Non-pigmented ciliary epithelial cell (primary cell): ENCODE data around the gene KXD1.
"Not testable (repeated sequence)": the region's sequence is repeated elsewhere in the genome, so short reads cannot be mapped to it uniquely, and the experiment has no call there.

Experiments
- DNase-seq: peaks from one replicate; pipeline ENCODE4 v3.0.0-alpha.2; 2010; ENCODE audit warnings: low read depth

Gene KXD1, protein sequence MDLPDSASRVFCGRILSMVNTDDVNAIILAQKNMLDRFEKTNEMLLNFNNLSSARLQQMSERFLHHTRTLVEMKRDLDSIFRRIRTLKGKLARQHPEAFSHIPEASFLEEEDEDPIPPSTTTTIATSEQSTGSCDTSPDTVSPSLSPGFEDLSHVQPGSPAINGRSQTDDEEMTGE

GRCh38 chr19:18557411-18558201, at the start of gene KXD1:
TSS of gene KXD1 (plus strand) at chr19:18557870. CDS start at chr19:18562057, 4,187 bp downstream.
- peak; percentile 95 for DNase-seq

DNA sequence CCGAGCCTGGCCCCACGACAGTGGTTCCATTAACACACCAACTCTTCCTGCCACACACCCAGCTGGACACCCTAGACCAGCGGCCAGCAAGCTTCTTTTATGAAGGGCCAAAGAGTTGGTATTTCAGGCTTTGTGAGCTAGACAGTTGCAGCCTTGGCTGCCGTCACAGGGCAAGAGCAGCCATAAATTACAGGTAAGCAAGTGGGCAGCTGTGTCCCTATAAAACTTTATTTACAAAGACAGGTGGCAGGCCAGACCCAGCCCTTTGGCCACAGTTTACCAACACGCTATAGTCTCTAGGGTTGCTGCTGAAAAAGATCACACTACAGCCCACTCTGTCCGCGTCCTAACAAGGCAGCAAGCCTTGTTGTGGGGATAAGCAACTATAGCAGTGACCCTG, 49.1 kb upstream of the KXD1 start:
- no peak for DNase-seq

DNA sequence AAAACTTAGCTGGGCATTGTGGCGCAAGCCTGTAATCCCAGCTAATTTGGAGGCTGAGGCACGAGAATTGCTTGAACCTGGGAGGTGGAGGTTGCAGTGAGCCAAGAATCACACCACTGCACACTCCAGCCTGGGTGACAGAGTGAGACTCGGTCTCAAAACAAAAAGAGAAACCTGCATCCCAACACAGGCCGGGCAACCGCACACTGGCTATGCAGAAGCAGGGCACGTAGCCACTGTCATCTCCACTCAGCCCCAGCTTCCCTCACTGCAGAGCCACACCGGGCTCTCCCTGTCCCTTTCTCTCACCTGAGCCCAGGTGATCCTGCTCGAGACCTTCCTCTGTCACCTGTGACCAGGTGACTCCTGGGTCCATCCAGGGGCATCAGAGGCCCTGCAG, 47.5 kb upstream of the KXD1 start:
- DNase-seq: no peak

GRCh38 chr19:18513868-18514267, 43.8 kb upstream of the KXD1 start:
- no peak for DNase-seq

DNA sequence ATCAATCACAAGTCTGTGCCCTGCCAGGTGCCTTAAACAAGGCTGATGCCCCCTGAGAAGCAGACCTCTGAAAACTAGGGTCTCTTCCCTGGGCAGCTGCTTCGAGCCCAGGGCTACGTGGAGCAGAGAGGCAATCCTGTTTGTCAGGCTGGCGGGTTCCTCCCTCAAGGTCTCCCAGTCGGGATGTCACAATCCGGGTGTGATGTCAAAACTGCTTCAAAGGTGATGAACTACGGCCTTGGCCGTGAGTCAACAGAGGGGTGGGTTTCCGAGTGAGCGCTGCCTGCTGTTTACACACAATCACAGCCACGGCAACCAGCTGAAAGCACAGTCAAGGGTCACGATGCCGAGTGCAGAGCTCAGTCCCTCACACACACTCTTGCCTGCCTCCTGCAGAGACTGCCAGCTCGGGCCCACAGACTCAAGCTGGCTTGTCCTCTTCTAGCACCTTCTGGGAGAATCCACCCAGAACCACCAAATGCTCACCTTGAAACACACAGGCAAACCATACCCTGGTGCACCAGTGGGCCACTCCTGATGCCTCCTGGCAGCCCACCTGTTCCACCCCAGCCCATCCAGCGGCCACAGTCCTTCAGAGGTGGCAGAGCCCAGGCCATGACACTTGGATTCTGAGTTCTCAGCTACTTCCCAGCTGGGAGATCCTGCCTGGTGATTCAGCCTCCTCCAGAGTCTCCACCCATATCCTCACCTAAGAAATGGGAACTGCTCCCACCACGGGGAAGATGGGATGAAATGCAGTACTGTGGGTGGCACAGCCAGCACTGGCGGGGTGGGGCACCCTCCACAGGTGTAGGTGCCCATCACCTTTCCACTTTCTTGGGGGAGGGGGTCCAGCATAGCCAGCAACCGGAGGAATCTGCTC, 42.6 kb upstream of the KXD1 start:
- no peak for DNase-seq

GRCh38 chr19:18515959-18516358, 41.7 kb upstream of the KXD1 start:
- DNase-seq: no peak

- no peak for DNase-seq
These were observed 40.1 kb upstream of the KXD1 start for GRCh38 chr19:18517606-18518005.

GRCh38 chr19:18518639-18519038, 39.0 kb upstream of the KXD1 start:
- DNase-seq: no peak

DNA sequence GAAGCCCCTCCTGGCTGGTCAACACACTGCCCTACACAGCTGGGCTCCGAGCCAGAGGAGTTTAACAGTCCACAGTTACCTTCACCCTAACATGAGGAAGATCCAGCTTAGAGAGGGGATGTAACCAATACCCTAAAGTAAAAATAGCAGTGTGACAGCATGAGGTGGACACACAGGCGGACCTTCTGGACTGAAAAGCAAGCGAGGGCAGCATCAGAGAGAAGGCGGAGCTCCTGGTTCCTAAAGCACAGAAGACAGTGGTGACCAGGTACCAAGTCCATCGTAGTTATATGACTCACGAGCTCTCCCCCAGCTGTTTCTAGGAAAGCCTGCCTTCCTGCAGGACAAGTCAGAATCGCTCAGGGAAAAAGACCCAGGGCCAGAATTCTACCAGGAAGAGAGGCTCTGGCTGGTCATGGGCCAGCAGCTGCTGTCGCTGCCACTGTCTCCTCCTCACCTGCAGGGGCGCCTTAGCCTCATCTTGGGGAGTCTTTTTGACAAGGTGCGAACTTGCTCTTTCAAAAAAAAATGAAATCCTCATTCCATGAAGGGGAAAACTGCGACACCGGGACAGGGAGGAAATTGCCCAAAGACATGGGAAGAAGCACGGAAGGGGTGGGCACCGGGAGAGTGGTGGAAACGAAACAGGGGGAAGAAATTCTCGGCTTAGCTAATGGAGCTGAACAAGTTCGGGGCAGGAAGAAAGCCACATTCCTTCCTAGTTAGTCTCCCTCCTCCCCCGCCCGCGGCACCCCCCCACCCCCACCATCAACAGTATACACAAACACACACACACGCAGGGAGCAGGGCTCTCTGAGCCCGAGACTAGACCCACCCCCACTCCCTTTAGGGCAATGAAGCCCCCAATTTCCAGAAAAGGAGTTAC, 37.5 kb upstream of the KXD1 start:
- no peak for DNase-seq

- DNase-seq: no peak
These were observed 36.6 kb upstream of the KXD1 start for GRCh38 chr19:18520848-18521691.

DNA sequence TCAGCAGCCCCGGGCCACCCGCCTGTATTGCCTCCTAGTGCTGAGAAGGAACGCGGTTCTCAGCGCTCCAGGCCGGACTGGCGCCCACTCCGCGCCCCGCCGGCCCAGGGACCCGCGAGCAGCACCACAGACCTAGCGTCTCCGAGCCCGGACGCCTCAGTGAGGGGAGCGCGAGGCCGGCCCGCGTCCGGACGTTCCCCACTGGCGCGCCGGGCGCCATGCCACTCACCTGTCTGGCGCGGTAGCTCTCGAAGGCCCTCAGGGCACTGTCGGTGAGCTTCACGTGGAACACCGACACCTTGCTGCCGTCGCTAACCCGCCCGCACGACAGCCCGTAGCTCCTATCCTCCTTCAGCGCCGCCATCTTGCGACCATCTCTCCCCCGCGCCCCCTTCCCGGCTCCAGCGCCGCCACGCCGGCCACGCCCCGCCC, 36.0 kb upstream of the KXD1 start, which contains the start of gene ELL:
Gene ELL, minus strand, starts transcription at position 379 of the 432 bp plus-strand sequence. Its CDS starts 15 bp downstream, at position 364.
- no peak for DNase-seq

- peak; percentile 99 for DNase-seq
These were observed 35.4 kb upstream of the KXD1 start for GRCh38 chr19:18522124-18522861.

- not testable (repeated sequence) for DNase-seq
These were observed 34.7 kb upstream of the KXD1 start for GRCh38 chr19:18522862-18523440.

- no peak for DNase-seq
These were observed 33.8 kb upstream of the KXD1 start for GRCh38 chr19:18523841-18524240.

DNA sequence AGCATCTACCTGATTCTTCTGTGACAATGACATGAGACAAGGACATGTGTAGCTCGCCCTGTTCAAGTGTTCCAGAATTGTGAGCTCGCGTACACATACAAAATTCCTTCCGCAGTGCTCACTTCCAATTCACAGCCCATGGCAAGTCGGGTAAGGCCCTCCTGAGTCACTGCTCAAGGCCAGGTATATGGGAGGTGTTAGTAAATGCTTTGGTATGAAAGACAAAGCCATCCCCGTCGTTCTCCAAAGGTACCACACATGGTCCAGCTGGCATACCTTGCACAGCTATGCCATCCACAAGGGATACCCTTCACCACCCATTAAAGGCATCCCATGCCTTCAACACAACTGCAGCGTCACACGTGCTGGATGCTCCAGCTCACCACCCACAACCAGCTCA, 31.4 kb upstream of the KXD1 start:
- no peak for DNase-seq

- no peak for DNase-seq
These were observed 27.9 kb upstream of the KXD1 start for GRCh38 chr19:18529782-18530181.

GRCh38 chr19:18531485-18531884, 26.2 kb upstream of the KXD1 start:
- no peak for DNase-seq

GRCh38 chr19:18532168-18532890, 25.3 kb upstream of the KXD1 start:
- no peak for DNase-seq

DNA sequence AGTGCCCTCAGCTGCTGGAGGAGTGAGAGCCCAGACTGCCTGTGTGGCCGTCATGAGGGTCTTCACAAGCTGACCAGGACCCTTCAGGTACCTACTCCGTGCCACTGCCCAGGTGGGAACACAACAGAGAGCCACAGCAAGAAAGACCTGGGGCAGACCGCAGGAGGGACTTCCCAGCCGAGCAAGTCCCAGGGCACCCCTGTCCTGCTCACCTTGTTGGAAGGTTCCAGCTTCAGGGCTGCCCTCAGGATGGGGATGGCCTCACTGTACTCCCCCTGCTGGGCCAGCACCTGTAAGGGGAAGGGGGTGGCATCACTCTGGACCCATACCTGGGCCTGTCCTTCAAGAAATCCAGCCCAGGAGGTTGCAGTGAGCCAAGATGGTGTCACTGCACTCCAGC, 24.6 kb upstream of the KXD1 start:
- DNase-seq: no peak
